Coronary artery (tissue), 2 donors: ENCODE data around the gene BTN1A1.

Experiments
- DNase-seq: peaks from one replicate; pipeline ENCODE4 v3.0.0-alpha.2; 2017; ENCODE audit warnings: low spot score
- H3K27ac ChIP-seq, 2 donors: fragments of 200-600 bp; sonication (generic); one replicate each; pipeline ENCODE4 v1.5.1; 2016 to 2019
- H3K4me3 ChIP-seq: fragments of 200-600 bp; sonication (generic); 2 replicates; pipeline ENCODE4 v1.5.1; 2016; ENCODE audit warnings: mild to moderate bottlenecking, moderate library complexity
- TF ChIP-seq, protein P1 (sequence below): fragments of 200-600 bp; sonication (generic); IDR thresholded peaks from one replicate; pipeline ENCODE4 v1.5.1; 2019; ENCODE audit warnings: antibody characterized with exemption

BTN1A1 gene

DNA sequence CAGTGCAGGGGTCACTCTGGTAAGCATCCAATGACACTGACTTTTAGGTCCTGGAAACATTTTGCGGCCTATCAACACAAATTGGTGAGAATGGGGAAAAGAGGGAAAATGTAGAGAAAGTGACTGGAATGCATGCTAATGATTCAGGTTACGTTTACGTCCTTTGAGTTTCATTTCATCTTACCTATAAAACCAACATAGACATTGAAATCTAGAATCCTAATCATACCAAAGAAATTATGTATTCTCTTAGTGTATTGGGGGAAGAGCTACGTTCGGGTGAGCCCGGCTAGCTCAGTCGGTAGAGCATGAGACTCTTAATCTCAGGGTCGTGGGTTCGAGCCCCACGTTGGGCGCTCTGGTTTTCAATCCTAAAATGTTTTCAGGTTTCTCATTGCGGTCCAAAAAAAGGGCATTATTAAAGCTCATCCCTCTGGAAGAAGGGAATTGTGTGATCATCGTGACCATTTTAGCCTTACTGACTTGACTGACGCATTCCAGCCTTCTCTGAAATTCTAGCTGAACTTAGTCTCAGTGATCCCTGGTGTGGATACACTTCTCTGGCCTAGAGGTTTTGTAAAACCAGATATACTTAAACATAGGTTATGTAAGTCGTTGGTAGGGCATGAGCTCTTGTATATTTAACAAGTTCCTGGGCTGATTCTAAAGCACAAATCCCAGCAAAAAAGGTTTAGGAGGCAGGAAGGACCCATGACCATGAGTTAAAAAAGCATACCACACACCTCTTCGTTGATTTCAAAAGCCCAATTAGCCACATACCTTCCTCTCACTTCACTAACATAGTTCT, 56.4 kb downstream of the BTN1A1 start:
- no peak for DNase-seq
- TF ChIP-seq, protein P1, sequence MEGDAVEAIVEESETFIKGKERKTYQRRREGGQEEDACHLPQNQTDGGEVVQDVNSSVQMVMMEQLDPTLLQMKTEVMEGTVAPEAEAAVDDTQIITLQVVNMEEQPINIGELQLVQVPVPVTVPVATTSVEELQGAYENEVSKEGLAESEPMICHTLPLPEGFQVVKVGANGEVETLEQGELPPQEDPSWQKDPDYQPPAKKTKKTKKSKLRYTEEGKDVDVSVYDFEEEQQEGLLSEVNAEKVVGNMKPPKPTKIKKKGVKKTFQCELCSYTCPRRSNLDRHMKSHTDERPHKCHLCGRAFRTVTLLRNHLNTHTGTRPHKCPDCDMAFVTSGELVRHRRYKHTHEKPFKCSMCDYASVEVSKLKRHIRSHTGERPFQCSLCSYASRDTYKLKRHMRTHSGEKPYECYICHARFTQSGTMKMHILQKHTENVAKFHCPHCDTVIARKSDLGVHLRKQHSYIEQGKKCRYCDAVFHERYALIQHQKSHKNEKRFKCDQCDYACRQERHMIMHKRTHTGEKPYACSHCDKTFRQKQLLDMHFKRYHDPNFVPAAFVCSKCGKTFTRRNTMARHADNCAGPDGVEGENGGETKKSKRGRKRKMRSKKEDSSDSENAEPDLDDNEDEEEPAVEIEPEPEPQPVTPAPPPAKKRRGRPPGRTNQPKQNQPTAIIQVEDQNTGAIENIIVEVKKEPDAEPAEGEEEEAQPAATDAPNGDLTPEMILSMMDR: no peak
- Histone ChIP-seq H3K27ac (no peak overlapping the region), H3K4me3 (no peak overlapping the region)
